ENCODE data around the gene ZCCHC7. TPM values are rescaled to one million over a fixed set of nuclear protein-coding genes. Genes with fewer than 3 reads are reported as not detected.

ZCCHC7 gene
- total and polyA plus RNA-seq, 2 of the 8 experiments (the other 6 are each of a cell fraction or from before 2014, with no cell fraction given), result 12.2 to 27.5 TPM

DNA sequence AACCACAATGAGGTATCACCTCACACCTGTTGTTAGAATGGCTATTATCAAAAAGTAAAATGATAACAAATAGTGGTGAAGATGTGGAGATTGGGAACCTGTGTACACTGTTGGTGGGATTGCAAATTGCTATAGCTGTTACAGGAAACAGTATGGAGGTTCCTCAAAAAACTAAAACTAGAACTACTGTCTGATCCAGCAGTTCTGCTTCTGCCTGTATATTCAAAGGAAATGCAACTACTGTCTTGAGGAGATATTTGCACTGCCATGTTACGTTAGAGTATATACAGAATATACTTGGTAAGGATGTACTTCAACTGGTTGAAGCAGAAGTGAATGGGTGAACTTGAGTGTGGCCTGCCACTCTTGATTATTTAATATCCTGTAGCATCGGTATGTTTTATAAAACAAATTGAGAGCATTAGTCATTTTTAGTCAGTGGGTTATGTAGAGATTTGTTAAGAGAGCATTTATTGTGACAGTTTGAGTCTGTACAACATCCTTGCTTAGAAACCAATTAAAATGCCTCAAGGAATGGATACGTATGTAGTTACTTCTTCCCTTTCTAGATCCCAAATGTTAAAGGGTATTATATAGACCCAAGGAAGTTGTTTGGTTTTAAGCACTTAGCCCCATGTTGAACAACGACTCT is 37.5 kb downstream of the ZCCHC7 start:
- ChIA-PET POLR2A (ENCODE audit: partially characterized antibody) (no interaction called here), CTCF (ENCODE audit: partially characterized antibody) (no interaction called here)
- Histone ChIP-seq H4K91ac (replicated peaks; ENCODE audit: insufficient read length, low read length) (no peak overlapping the region), H2AFZ (ENCODE audit: low read length) (no peak overlapping the region), H3K79me1 (ENCODE audit: low read depth, low read length) (no peaks in the 10 kb centered on the region; the same call in 1 of the 2 replicates), H2BK120ac (replicated peaks; ENCODE audit: low read depth, low read length) (no peak overlapping the region), H2BK12ac (ENCODE audit: low read depth, low read length) (no peak overlapping the region), H2BK20ac (ENCODE audit: low read length) (no peak overlapping the region), H2BK5ac (ENCODE audit: low read depth, low read length) (no peak overlapping the region), H3K56ac (replicated peaks; ENCODE audit: insufficient read length, low read depth, low read length) (no peak overlapping the region), H3K9me3 (ENCODE audit: insufficient read depth in 2 of 2, low read depth in 1 of 2, low read length in 1 of 2) (no peaks in the 10 kb centered on the region), H3K79me2 (ENCODE audit: control insufficient read depth in 1 of 2, insufficient read depth in 2 of 2, low read length in 2 of 2) (peaks cover 0 to 7% of the 10 kb centered on the region in 2 experiments; a peak in 2 of 4 replicates), H3K4ac (replicated peaks; ENCODE audit: insufficient read length, low read depth, low read length) (no peak overlapping the region), H4K20me1 (replicated peaks in 1 of 2; ENCODE audit: control insufficient read depth in 1 of 2, insufficient read depth in 2 of 2, low read length in 2 of 2) (no peaks in the 10 kb centered on the region), H3K4me1 (replicated peaks in 1 of 4; ENCODE audit: control insufficient read depth in 3 of 4, insufficient read depth in 4 of 4, low read length in 3 of 4) (peaks cover 0 to 4% (median 0%) of the 10 kb centered on the region in 4 experiments; a peak in 1 of 7 replicates), H3K4me2 (ENCODE audit: insufficient read depth in 1 of 2, low read depth in 2 of 2, low read length in 2 of 2) (no peak overlapping the region), H3K27me3 (replicated peaks in 1 of 4; ENCODE audit: control insufficient read depth in 3 of 4, extremely low read depth in 1 of 4, insufficient read depth in 3 of 4, low read length in 3 of 4) (no peaks in the 10 kb centered on the region), H3K9ac (replicated peaks in 1 of 4; ENCODE audit: extremely low read depth in 1 of 4, low read depth in 3 of 4, low read length in 3 of 4) (no peak overlapping the region), H3K18ac (ENCODE audit: extremely low read depth, low read length) (no peak overlapping the region), H3K23ac (ENCODE audit: insufficient read length) (no peak overlapping the region), H3K14ac (ENCODE audit: insufficient read length) (no peak overlapping the region), H4K8ac (ENCODE audit: extremely low read depth, insufficient read depth, low read length) (no peak overlapping the region), H2AK5ac (ENCODE audit: low read depth, low read length) (no peak overlapping the region), H3K4me3 (ENCODE audit: extremely low read depth in 1 of 4, insufficient read depth in 2 of 4, low read depth in 3 of 4, low read length in 4 of 4) (no peak overlapping the region), H3K36me3 (ENCODE audit: control insufficient read depth in 2 of 4, insufficient read depth in 4 of 4, low read length in 3 of 4) (0 out of 8 replicates have a peak, but pooled peaks cover 0 to 3% (median 0%) of the 10 kb centered on the region in 4 experiments), H2BK15ac (ENCODE audit: low read length) (no peak overlapping the region), H3K23me2 (ENCODE audit: low read depth, low read length) (no peaks in the 10 kb centered on the region), H3K27ac (ENCODE audit: low read depth, low read length) (no peak overlapping the region), H4K5ac (ENCODE audit: insufficient read length, low read depth, low read length) (no peak overlapping the region)
- WGBS, 2 experiments (ENCODE audit: extremely low coverage in 1 of 2, insufficient coverage in 1 of 2, insufficient read length in 1 of 2, insufficient replicate concordance in 2 of 2, low coverage in 1 of 2, low lambda C conversion rate in 2 of 2, missing lambda C conversion rate in 1 of 2), result 86% methylated on average over 4 of the region's 4 CpGs; no CpG with 5 or more reads in 1 of the 2 experiments
- DNase-seq (ENCODE audit: low read depth in 1 of 2, low spot score in 2 of 2), result no peak
- no peak for FAIRE-seq
- TF ChIP-seq, protein P1, sequence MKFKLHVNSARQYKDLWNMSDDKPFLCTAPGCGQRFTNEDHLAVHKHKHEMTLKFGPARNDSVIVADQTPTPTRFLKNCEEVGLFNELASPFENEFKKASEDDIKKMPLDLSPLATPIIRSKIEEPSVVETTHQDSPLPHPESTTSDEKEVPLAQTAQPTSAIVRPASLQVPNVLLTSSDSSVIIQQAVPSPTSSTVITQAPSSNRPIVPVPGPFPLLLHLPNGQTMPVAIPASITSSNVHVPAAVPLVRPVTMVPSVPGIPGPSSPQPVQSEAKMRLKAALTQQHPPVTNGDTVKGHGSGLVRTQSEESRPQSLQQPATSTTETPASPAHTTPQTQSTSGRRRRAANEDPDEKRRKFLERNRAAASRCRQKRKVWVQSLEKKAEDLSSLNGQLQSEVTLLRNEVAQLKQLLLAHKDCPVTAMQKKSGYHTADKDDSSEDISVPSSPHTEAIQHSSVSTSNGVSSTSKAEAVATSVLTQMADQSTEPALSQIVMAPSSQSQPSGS (IDR thresholded peaks at IDR 0.05; ENCODE audit: low read length), result no peak
- TF ChIP-seq EZH2 (IDR thresholded peaks at IDR 0.05; ENCODE audit: low read depth, low read length, severe bottlenecking) (no peak), KDM4A (IDR thresholded peaks at IDR 0.05; ENCODE audit: low read depth, low read length, severe bottlenecking) (no peak), RFX5 (IDR thresholded peaks at IDR 0.05; ENCODE audit: borderline replicate concordance, low read depth, low read length) (no peak), NRF1 (IDR thresholded peaks at IDR 0.05; ENCODE audit: low read depth, low read length) (no peak), CREB1 (IDR thresholded peaks at IDR 0.05) (no peak)
